NT2/D1 (cell line): Measurements from ENCODE around the gene RPL14.
"Not testable (repeated sequence)": the region's sequence is repeated elsewhere in the genome, so short reads cannot be mapped to it uniquely, and the experiment has no call there.

Experiments used
- DNase-seq: peaks from one replicate; pipeline ENCODE4 v3.0.0-alpha.2; 2011; ENCODE audit warnings: low read depth, low spot score
- H3K27me3 ChIP-seq: 2 replicates; pipeline ENCODE4 v1.6.0; 2011; ENCODE audit warnings: mild to moderate bottlenecking; ENCODE audit not compliant: insufficient read length, insufficient read depth
- H3K36me3 ChIP-seq: 2 replicates; pipeline ENCODE4 v1.6.1; 2011; ENCODE audit warnings: mild to moderate bottlenecking, low read length, mixed read lengths; ENCODE audit not compliant: insufficient read depth, insufficient read length
- H3K4me1 ChIP-seq: 2 replicates; pipeline ENCODE4 v1.5.1; 2011; ENCODE audit not compliant: insufficient read depth, insufficient read length
- H3K4me3 ChIP-seq: 2 replicates; pipeline ENCODE4 v1.5.1; 2011; ENCODE audit warnings: low read depth; ENCODE audit not compliant: insufficient read length
- H3K9ac ChIP-seq: 2 replicates; pipeline ENCODE4 v1.6.0; 2011; ENCODE audit warnings: low read depth; ENCODE audit not compliant: insufficient read length
- H3K9me3 ChIP-seq: 2 replicates; pipeline ENCODE4 v1.5.1; 2011; ENCODE audit warnings: mild to moderate bottlenecking, low read length; ENCODE audit not compliant: insufficient read depth
- SUZ12 ChIP-seq: IDR thresholded peaks from 2 replicates; pipeline ENCODE4 v1.6.1; 2011; ENCODE audit not compliant: insufficient read length, insufficient read depth; ENCODE audit errors: extremely low read depth
- YY1 ChIP-seq: IDR thresholded peaks from 2 replicates; pipeline ENCODE4 v1.6.1; 2011; ENCODE audit not compliant: insufficient read length, insufficient read depth
- ZNF274 ChIP-seq: IDR thresholded peaks from 2 replicates; pipeline ENCODE4 v1.6.1; 2011; ENCODE audit warnings: mild to moderate bottlenecking, low read depth, low read length

The RPL14 gene

DNA sequence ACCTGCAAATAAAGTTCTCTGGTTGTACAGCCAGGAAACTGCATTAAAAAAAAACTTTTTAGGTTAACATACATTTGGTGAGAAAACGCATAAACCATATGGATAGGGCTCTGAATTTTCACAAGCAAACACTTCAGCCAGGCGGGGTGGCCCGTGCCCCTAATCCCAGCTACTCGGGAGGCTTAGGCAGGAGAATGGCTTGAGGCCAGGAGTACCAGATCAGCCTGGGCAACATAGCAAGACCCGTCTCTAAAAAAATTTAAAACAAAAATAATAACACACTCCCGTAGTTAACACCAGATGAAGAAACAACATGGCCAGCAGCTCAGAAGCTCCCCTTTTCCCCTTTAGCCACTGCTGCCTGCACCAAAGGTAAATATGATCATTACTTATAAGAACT lies 3.2 kb upstream of the RPL14 start:
- peak overlapping the region; percentile 41 for H3K4me3 ChIP-seq
- TF ChIP-seq ZNF274 (no peak), YY1 (no peak), SUZ12 (no peak)
- H3K9ac ChIP-seq, result peak overlapping the region; percentile 71
- no peaks in the 10 kb centered on the region for H3K27me3 ChIP-seq
- H3K9me3 ChIP-seq, result no peaks in the 10 kb centered on the region
- H3K4me1 ChIP-seq, result no peaks in the 10 kb centered on the region
- peaks cover 19% of the 10 kb centered on the region for H3K36me3 ChIP-seq
- no peak for DNase-seq

DNA sequence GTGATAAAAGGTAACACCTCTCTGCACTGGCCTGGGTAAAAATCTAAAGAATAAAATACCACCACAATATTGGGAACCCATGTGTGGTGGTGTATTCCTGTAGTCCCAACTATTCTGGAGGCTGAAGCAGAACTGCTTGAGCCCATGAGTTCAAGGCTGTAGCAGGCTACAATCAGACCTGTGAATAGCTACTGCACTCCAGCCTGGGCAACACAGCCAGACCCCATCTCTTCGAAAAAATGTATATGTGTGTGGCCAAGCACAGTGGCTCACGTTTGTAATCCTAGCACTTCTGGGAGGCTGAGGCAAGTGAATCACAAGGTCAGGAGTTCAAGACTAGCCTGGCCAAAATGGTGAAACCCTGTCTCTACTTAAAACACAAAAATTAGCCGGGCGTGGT lies 1.8 kb upstream of the RPL14 start:
- Histone ChIP-seq H3K36me3 (peaks cover 31% of the 10 kb centered on the region), H3K9me3 (no peaks in the 10 kb centered on the region), H3K27me3 (no peaks in the 10 kb centered on the region), H3K4me3 (no peak overlapping the region), H3K9ac (no peak overlapping the region), H3K4me1 (no peaks in the 10 kb centered on the region)
- no peak for TF ChIP-seq ZNF274
- TF ChIP-seq SUZ12, result no peak
- no peak for TF ChIP-seq YY1
- DNase-seq, result no peak

DNA sequence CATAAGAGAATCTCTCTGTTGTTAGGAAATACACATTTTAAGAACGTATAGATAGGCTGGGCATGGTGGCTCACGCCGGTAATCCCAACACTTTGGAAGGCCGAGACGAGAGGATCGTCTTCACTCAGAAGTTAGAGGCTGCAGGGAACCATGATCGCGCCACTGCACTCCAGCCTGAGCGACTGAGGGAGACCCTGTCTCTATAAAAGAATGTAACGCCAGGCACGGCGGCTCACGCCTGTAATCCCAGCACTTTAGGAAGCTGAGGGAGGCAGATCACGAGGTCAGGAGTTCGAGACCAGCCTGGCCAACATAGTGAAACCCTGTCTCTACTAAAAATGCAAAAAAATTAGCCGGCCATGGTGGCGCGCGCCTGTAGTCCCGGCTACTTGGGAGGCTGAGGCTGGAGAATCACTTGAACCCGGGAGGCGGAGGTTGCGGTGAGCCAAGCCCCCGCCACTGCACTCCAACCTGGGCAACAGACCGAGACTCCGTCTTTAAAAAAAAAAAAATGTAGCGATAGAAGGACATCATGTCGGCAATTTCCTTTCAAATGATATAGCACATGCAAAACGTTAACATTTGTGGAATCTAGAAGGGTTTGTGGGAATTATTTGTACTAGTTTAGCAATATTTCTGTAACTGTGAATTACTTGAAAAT lies 730 bp upstream of the RPL14 start:
- TF ChIP-seq ZNF274 (no peak), SUZ12 (no peak), YY1 (no peak)
- DNase-seq, result no peak
- Histone ChIP-seq H3K9ac (peak overlapping the region; percentile 98), H3K9me3 (no peaks in the 10 kb centered on the region), H3K27me3 (no peaks in the 10 kb centered on the region), H3K4me3 (peak overlapping the region; percentile 96), H3K4me1 (no peaks in the 10 kb centered on the region), H3K36me3 (peaks cover 39% of the 10 kb centered on the region)

DNA sequence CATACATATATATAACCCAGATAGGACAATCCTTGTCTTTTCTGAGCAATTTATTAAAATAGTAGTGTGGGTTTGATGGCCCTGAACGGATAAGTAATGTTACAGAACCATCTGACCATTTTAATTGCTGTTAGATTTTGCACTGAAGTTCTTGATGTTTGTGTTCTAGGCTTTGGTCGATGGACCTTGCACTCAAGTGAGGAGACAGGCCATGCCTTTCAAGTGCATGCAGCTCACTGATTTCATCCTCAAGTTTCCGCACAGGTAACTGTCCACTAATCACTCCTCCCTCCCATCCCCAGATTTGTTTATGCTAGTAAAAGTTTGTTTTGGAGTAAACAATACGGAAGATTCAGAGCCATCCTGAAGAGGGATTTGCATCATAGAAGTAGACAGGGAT lies 1.3 kb downstream of the RPL14 start:
- no peak for TF ChIP-seq YY1
- TF ChIP-seq ZNF274, result no peak
- TF ChIP-seq SUZ12, result no peak
- Histone ChIP-seq H3K9ac (peak overlapping the region; percentile 98), H3K4me1 (no peaks in the 10 kb centered on the region), H3K9me3 (no peaks in the 10 kb centered on the region), H3K4me3 (peak overlapping the region; percentile 96), H3K27me3 (no peaks in the 10 kb centered on the region), H3K36me3 (peaks cover 55% of the 10 kb centered on the region)
- no peak for DNase-seq

DNA sequence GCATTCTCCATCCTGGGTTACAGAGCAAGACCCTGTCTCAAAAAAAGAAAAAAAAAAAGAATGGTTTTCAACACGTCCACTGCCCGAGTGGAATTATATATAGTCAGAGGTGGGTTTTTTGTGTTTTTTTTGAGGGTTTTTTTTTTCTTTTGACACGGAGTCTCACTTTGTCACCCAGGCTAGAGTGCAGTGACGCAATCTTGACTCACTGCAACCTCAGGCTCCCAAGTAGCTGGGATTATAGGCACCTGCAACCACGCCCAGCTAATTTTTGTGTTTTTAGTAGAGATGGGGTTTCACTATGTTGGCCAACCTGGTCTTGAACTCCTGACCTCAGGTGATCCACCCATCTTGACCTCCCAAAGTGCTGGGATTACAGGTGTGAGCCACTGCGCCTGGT lies 3.3 kb downstream of the RPL14 start:
- peaks cover 75% of the 10 kb centered on the region for H3K36me3 ChIP-seq
- H3K9ac ChIP-seq, H3K9me3 ChIP-seq, H3K4me1 ChIP-seq, H3K27me3 ChIP-seq, H3K4me3 ChIP-seq, DNase-seq: not testable (repeated sequence)

DNA sequence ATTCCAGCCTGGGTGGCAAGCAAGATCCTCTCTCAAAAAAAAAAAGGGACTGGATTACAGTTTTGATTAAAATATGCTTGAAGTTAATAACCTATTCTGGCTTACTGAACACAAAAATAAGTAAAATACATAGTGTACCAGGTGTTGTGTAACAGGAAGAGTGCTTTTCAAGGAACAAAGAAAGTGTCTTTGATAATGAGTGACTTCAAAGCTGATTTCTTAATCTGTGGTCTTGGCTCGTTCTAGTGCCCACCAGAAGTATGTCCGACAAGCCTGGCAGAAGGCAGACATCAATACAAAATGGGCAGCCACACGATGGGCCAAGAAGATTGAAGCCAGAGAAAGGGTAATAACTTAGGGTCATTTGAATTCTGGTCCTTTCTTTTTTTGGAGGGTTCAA lies 4.0 kb downstream of the RPL14 start:
- H3K4me3 ChIP-seq, result no peak overlapping the region
- no peaks in the 10 kb centered on the region for H3K4me1 ChIP-seq
- H3K9me3 ChIP-seq, result no peaks in the 10 kb centered on the region
- no peak for DNase-seq
- peaks cover 82% of the 10 kb centered on the region for H3K36me3 ChIP-seq
- H3K27me3 ChIP-seq, result no peaks in the 10 kb centered on the region
- H3K9ac ChIP-seq, result no peak overlapping the region
- TF ChIP-seq SUZ12 (no peak), ZNF274 (no peak), YY1 (no peak)

DNA sequence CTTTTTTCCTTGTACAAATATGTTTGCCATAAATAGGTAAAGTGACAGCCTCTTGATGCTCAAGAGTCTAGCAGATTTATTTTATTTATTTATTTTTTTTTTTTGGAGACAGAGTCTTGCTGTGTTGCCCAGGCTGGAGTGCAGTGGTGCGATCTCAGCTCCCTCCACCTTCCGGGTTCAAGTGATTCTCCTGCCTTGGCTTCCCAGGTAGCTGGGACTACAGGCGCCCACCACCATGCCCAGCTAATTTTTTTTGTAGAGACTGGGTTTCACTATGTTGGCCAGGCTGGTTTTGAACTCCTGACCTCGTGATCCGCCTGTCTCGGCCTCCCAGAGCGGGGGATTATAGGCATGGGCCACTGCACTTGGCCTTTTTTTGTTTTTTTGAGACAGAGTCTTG lies 5.7 kb downstream of the RPL14 start:
- H3K27me3 ChIP-seq, H3K4me1 ChIP-seq, H3K9ac ChIP-seq, H3K4me3 ChIP-seq, H3K9me3 ChIP-seq, DNase-seq: not testable (repeated sequence)
- peaks cover 91% of the 10 kb centered on the region for H3K36me3 ChIP-seq

DNA sequence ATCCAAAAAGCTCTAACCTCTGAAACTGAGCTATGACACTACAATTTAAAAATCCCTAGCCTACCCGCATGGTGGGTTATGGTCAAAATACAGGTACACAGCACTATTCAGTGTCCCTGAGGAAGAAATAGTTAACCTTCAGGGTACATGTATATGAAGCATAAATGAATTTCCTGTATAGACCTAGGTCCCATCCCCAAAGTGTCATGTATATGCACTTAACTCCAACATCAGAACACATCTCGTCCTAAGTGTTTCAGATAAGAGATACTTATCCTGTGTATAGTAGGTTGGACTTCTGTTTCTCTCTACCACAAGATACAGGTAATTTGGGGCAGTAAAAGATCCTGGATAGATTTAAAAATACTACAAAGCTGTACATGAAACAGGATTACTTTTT lies 6.4 kb downstream of the RPL14 start:
- no peak overlapping the region for H3K9ac ChIP-seq
- no peak for TF ChIP-seq SUZ12
- TF ChIP-seq ZNF274, result no peak
- no peaks in the 10 kb centered on the region for H3K9me3 ChIP-seq
- no peak for DNase-seq
- H3K4me3 ChIP-seq, result no peak overlapping the region
- peaks cover 87% of the 10 kb centered on the region for H3K36me3 ChIP-seq
- no peaks in the 10 kb centered on the region for H3K4me1 ChIP-seq
- no peaks in the 10 kb centered on the region for H3K27me3 ChIP-seq
